HG02763 (cell line): ENCODE measurements around the gene CC2D1A.

Experiments
- ATAC-seq: cut with Tn5 transposase; IDR thresholded peaks from one replicate; pipeline ENCODE4 v1.9.1; 2021; ENCODE audit warnings: mild to moderate bottlenecking, moderate library complexity; ENCODE audit not compliant: unreplicated experiment

Gene CC2D1A

GRCh38 chr19:13905634-13906520 is at the start of gene CC2D1A, which contains the start of gene BRME1:
CC2D1A (plus strand) TSS chr19:13906201; CDS start chr19:13906442, 241 bp downstream.
BRME1 (minus strand) TSS chr19:13906117; CDS start chr19:13904892, 1,225 bp downstream.
- ATAC-seq: peak; percentile 94

DNA sequence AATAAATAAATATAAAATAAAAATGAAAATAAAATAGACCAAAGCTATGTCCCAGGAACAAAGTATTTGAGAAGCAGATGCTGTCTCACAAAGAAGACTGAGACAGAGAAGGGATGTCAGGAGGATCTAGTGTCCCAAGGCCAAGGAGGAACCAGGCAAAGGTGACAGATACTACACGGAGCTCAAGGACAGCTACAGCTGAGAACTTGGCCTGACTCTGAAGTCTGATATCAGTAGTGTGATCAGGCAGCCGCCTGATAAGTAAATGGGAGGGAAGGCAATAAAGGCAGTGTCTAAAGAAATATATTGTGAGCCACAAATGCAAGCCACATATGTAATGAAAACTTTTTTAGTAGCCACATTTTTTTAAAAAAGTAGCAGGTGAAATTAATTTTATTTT is 49.5 kb upstream of the CC2D1A start:
- no peak for ATAC-seq

- no peak for ATAC-seq
Observed at GRCh38 chr19:13859361-13859880, 46.6 kb upstream of the CC2D1A start.

GRCh38 chr19:13860679-13861391 is 45.2 kb upstream of the CC2D1A start:
- ATAC-seq: no peak

GRCh38 chr19:13861392-13861713 is 44.6 kb upstream of the CC2D1A start:
- peak; percentile 14 for ATAC-seq

GRCh38 chr19:13861714-13862531 is 44.1 kb upstream of the CC2D1A start:
- ATAC-seq: peak; percentile 67

GRCh38 chr19:13864046-13864666 is 41.8 kb upstream of the CC2D1A start:
- no peak for ATAC-seq

- ATAC-seq: no peak
Observed at GRCh38 chr19:13864667-13865570, 41.1 kb upstream of the CC2D1A start.

DNA sequence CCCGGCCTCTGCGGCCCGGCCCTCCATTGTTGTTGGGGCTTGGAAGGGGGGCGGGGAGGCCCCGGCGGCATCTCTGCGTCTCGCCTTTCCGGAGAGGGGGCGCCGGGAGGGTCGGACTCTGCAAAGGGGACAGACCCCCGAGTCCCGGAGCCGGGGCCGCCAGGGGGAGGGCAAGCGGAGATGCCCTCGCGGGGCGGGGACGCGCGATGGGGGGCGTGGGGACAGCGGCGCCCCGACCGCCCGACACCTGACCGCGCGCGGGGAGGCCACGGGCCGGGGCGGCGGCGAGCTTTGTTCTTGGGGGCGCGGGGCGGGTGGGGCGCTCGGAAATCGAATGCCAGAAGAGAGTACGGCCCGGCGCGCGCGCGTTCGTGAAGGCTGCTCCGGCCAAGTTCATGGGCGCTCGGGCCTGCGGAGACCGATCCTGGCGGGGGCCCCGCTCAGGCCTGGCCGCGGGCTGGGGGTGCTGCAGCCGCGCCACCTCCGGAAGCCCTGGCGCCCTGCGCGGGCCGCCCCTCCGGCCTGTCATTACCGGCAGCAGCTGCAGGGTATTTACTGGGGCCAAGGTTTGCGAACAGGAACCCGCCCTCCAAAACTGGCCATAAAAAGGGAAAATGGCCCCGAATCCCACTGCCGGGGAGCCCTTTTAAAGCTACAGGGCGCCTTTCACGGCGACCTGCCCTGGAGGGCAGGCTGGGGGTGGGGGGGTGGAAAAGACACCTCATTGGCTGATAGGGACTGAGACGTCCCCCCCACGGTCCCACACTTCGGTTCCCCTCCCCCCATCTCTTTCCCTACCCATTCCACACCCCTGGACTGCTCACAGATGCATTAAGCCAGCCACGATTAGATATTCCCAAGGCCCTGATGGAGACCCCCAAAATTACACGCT is 40.2 kb upstream of the CC2D1A start:
- ATAC-seq: no peak

DNA sequence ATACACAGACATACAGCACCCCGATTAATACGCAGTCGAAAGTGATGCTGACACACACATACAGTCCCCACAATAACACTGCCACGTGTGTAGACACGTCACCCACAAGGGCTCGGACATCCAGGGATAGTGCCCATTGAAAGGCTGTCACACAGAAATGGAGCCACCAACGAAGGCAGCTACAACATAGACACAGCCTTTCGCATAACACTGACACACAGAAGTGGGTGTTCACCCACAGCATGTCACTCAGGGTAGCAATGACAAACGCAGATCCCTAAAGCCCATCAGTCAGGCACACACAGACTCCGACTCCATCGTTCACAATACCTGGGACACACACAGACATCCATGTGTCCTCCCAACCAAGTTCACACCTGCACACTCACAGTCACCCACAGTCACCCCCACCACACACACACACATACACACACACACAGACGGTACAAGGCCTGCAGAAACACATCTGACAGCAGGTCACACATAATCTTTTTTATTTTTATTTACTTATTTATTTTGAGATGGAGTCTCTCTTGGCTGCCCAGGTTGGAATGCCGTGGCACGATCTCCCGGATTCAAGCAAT is 39.4 kb upstream of the CC2D1A start:
- ATAC-seq: no peak

DNA sequence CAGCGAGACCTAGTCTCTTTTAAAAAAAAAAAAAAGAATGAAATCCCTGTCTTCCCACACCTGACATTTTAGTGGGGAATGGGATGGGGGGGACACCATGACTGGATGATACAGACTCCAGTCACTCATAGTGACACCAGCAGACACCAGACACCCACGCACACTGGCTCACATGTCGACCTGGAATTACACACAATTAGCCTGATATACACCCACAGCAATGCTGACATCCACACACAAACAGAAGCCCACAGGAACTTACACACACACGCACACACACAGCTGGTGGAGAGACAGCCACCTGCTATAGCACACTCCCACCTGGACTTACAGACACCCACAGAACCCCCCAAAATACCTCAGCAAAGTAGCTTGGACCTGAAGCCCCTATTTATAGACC is 37.3 kb upstream of the CC2D1A start:
- ATAC-seq: no peak

DNA sequence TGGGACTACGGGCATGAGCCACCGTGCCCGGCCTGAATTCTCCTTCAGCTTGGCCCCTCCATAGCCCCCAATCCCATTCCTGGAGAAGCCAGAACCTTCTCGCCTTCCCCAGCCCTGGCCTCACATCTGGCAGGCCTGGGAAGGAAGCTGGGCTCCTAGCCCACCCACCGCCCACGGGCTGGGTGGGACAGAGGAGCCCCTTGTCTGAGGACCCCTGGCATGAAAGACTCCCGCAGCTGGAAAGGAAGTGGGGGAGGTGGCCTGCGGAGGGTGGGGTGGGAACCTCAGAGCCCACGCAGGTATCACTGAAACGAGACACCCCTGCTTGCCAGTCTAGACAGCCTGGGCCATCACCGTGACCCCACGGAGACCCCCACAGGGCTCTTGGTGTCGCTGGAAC is 36.7 kb upstream of the CC2D1A start:
- ATAC-seq: no peak

- ATAC-seq: no peak
Observed at GRCh38 chr19:13870873-13871272, 35.1 kb upstream of the CC2D1A start.

DNA sequence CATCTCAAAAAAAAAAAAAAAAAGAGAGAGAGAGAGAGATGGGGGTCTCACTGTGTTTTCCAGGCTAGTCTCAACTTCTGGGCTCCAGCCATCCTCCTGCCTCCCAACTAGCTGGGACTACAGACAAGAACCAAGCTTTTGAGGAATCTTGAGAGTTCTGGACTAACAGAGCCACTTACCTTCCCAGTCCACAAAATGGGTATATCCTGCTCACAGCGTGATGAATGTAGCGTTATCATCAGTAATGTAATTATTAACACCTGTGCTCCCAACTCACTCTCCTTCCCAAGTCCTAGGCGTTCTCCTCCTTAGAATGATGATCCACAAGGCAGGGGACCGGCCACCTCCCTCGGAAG is 33.7 kb upstream of the CC2D1A start:
- no peak for ATAC-seq

- ATAC-seq: no peak
Observed at GRCh38 chr19:13872695-13873389, 33.2 kb upstream of the CC2D1A start.

- no peak for ATAC-seq
Observed at GRCh38 chr19:13873834-13874515, 32.0 kb upstream of the CC2D1A start.

- ATAC-seq: no peak
Observed at GRCh38 chr19:13875824-13876223, 30.2 kb upstream of the CC2D1A start.
